Activated CD4-positive, alpha-beta T cell treated with anti-CD3 and anti-CD28 coated beads for 36 hours (primary cell): ENCODE data around the gene SLC29A4. TPM values are rescaled to one million over a fixed set of nuclear protein-coding genes. Genes with fewer than 3 reads are reported as not detected.

Experiments
- ATAC-seq: fragments of 200-7000 bp; cut with Tn5 transposase; one replicate; pipeline ENCODE4 v1.10.0; 2021; ENCODE audit warnings: mild to moderate bottlenecking, moderate library complexity
- CTCF ChIA-PET: fragments of 350-600 bp; sonication (Branson Sonifier 250); formaldehyde crosslinking; loops from one replicate; lab custom pipeline; 2021; ENCODE audit warnings: antibody characterized with exemption; lab: Charles Lee
- POLR2A ChIA-PET: fragments of 350-600 bp; sonication (Branson Sonifier 250); formaldehyde crosslinking; loops from one replicate; lab custom pipeline; 2021; ENCODE audit warnings: antibody characterized with exemption, inconsistent platforms; lab: Charles Lee
- DNase-seq: peaks from one replicate; pipeline ENCODE4 v3.0.0-alpha.2; 2020
- H3K27ac Mint-ChIP-seq: one replicate; pipeline ENCODE4 v1.8.0; 2021; ENCODE audit warnings: mixed read lengths
- H3K27me3 Mint-ChIP-seq: one replicate; pipeline ENCODE4 v1.8.0; 2021; ENCODE audit warnings: mixed read lengths
- H3K36me3 Mint-ChIP-seq: one replicate; pipeline ENCODE4 v1.8.0; 2021; ENCODE audit warnings: low read depth, mixed read lengths
- H3K4me1 Mint-ChIP-seq: one replicate; pipeline ENCODE4 v1.8.0; 2021; ENCODE audit warnings: mixed read lengths
- H3K4me3 Mint-ChIP-seq: one replicate; pipeline ENCODE4 v1.8.0; 2021; ENCODE audit warnings: mild to moderate bottlenecking, moderate library complexity, mixed read lengths
- H3K9me3 Mint-ChIP-seq: one replicate; pipeline ENCODE4 v1.8.0; 2021; ENCODE audit warnings: low read depth, mixed read lengths
- intact Hi-C, 2 experiments: fragments of 100-400 bp; cut with DNase I in 1 of 2; cut with micrococcal nuclease in 1 of 2; formaldehyde crosslinking; loops; one replicate each; pipeline versions ENCODE4 v1.14.2 to v1.15.1; 2022 to 2024; cut with DNase I, micrococcal nuclease
- total RNA-seq, 2 experiments: library from RNA; stranded (reverse); gene quantifications; one replicate each; pipeline ENCODE4 v1.2.3, GENCODE V29; 2021

The SLC29A4 gene
- total RNA-seq, 2 experiments from 2014 or later: 1.0 to 1.7 TPM

DNA sequence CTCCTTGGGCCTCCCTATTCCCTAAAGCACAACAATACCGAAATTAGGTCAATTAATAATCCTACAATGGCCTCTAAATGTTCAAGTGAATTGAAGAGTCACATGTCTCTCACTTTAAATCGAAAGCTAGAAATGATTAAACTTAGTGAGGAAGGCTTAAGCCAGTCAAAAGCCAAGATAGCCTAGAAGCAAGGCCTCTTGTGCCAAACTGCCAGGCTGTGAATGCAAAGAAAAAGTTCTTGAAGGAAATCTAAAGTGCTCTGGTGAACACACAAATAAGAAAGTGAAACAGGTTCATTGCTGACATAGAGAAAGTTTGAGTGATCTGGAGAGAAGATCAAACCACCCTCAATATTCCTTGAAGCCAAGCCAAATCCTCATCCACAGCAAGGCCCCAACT is 57.2 kb downstream of the SLC29A4 start:
- no peak for DNase-seq
- H3K27me3 Mint-ChIP-seq: no peaks in the 10 kb centered on the region
- ChIA-PET CTCF (no interaction called here), POLR2A (no interaction called here)
- H3K4me3 Mint-ChIP-seq: no peak overlapping the region
- peak; percentile 19 for ATAC-seq
- no peak overlapping the region for H3K27ac Mint-ChIP-seq
- H3K9me3 Mint-ChIP-seq: peaks cover 20% of the 10 kb centered on the region
- H3K4me1 Mint-ChIP-seq: peaks cover 6% of the 10 kb centered on the region
- intact Hi-C loops: no loop called here
- peaks cover 80% of the 10 kb centered on the region for H3K36me3 Mint-ChIP-seq

DNA sequence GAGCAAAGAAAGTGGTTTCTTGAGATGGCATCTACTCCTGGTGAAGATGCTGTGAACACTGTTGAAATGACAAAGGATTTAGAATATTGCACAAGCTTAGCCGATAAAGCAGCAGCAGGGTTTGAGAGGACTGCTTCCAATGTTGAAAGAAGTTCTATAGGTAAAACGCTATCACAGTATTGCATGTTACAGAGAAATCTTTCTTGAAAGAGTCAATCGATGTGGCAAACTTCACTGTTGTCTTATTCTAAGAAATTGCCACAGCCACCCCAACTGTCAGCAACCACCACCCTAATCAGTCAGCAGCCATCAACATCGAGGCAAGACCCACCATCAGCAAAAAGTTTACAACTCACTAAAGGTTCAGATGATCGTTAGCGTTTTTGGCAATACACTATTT is 59.9 kb downstream of the SLC29A4 start:
- no peak for ATAC-seq
- POLR2A ChIA-PET: no interaction called here
- Mint-ChIP-seq H3K4me1 (peaks cover 6% of the 10 kb centered on the region), H3K9me3 (peaks cover 13% of the 10 kb centered on the region), H3K4me3 (no peak overlapping the region), H3K27me3 (no peaks in the 10 kb centered on the region), H3K27ac (no peak overlapping the region), H3K36me3 (peaks cover 69% of the 10 kb centered on the region)
- intact Hi-C loops: no loop called here
- CTCF ChIA-PET: no interaction called here
- DNase-seq: no peak

DNA sequence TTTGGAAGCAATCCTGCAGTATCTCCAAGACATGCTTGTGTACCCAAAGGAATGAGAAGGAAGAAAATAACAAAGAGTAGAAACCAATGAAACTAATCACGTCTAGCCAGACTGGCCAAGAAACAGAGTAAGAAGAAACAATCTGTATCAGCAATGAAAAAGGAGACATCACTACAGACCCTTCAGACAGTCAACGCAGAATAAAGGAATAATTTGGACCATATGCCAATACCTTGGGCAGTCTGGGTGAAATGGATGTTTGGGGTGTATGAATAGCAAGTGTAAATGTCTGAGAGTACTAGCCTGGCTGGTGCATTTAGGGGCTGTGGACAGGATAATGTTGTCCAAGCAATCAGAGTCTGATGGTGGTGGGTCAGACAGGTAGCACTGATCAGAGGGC is 61.1 kb downstream of the SLC29A4 start:
- H3K4me3 Mint-ChIP-seq: no peak overlapping the region
- H3K27ac Mint-ChIP-seq: no peak overlapping the region
- POLR2A ChIA-PET: no interaction called here
- intact Hi-C loops: no loop called here
- no peak for ATAC-seq
- CTCF ChIA-PET: no interaction called here
- peaks cover 60% of the 10 kb centered on the region for H3K36me3 Mint-ChIP-seq
- no peak for DNase-seq
- H3K27me3 Mint-ChIP-seq: no peaks in the 10 kb centered on the region
- peaks cover 13% of the 10 kb centered on the region for H3K9me3 Mint-ChIP-seq
- peaks cover 6% of the 10 kb centered on the region for H3K4me1 Mint-ChIP-seq

DNA sequence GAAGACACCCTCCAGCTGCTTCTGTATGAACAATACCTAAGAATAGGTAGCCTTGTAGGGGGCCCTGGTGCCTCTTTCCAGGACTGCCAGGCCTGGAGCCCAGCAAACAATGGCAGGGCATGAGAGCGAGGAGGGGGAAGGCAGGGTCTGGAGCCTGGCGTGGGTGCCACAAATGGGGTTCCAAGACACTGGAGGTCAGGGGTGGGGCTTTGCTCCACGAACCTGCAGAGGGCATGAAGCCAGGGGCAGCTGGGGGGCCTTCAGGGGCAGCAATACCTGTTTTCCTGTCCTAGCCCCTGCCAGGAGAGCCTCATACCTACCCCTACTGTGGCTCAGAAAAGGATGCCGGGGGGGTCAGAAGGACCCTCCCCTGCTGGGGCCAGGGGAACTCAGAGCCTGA is 61.6 kb downstream of the SLC29A4 start:
- CTCF ChIA-PET: no interaction called here
- peaks cover 57% of the 10 kb centered on the region for H3K36me3 Mint-ChIP-seq

DNA sequence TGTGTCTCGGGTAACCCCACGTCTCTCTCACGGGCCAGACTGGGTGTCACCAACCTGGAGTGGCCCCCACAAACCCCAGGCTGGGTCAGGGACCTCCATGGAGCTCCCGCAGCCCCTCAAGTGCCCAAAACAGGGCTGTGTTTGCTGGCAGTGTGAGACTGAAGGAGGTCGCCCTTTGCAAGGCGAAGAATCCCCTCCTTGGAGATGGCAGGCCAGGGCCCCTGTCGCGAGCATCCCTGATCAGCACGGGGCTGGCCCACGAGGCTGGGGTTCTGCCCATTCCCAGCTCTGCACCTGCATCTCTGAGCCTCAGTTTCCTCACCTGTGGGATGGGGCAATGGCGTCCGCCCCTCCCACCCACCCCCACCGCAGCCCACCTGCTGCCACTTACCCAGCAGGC is 62.4 kb downstream of the SLC29A4 start:
- DNase-seq (no peak), ATAC-seq (no peak)
- ChIA-PET CTCF (no interaction called here), POLR2A (no interaction called here)
- H3K27me3 Mint-ChIP-seq: no peaks in the 10 kb centered on the region
- H3K36me3 Mint-ChIP-seq: peaks cover 52% of the 10 kb centered on the region
- H3K4me1 Mint-ChIP-seq: peaks cover 2% of the 10 kb centered on the region
- intact Hi-C loops: no loop called here
- no peak overlapping the region for H3K27ac Mint-ChIP-seq
- H3K9me3 Mint-ChIP-seq: peaks cover 13% of the 10 kb centered on the region
- H3K4me3 Mint-ChIP-seq: no peak overlapping the region

More for the DNA sequence above, 61.6 kb downstream of the SLC29A4 start:
- Mint-ChIP-seq H3K4me3 (no peak overlapping the region), H3K27me3 (no peaks in the 10 kb centered on the region), H3K4me1 (peaks cover 6% of the 10 kb centered on the region), H3K9me3 (peaks cover 13% of the 10 kb centered on the region), H3K27ac (no peak overlapping the region)
- no peak for ATAC-seq
- intact Hi-C loops: no loop called here
- DNase-seq: no peak
- POLR2A ChIA-PET: no interaction called here

DNA sequence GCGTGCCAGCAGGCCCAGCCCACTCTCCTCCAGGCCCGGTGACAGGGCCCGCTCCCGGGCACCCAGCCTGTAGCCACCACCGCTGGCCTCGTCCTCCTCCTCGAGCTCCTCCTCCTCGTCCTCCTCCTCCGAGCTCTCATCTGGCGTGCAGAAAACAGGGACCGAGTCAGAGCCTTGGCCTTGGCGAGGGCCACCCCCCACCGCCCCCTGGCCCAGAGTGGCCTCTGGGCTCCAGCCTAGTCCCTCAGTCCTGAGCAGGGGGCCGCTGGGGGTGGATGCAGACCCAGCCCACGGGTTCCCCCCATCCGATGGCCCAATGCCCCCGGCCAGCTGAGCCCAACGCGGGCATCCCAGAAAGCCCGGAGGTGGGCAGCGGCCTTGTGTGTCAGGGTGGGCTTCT is 62.9 kb downstream of the SLC29A4 start:
- Mint-ChIP-seq H3K27ac (no peak overlapping the region), H3K36me3 (peaks cover 47% of the 10 kb centered on the region), H3K27me3 (no peaks in the 10 kb centered on the region), H3K4me1 (no peaks in the 10 kb centered on the region), H3K4me3 (no peak overlapping the region), H3K9me3 (peaks cover 13% of the 10 kb centered on the region)
- CTCF ChIA-PET: no interaction called here
- no peak for ATAC-seq
- intact Hi-C loops: no loop called here
- POLR2A ChIA-PET: no interaction called here
- DNase-seq: no peak

DNA sequence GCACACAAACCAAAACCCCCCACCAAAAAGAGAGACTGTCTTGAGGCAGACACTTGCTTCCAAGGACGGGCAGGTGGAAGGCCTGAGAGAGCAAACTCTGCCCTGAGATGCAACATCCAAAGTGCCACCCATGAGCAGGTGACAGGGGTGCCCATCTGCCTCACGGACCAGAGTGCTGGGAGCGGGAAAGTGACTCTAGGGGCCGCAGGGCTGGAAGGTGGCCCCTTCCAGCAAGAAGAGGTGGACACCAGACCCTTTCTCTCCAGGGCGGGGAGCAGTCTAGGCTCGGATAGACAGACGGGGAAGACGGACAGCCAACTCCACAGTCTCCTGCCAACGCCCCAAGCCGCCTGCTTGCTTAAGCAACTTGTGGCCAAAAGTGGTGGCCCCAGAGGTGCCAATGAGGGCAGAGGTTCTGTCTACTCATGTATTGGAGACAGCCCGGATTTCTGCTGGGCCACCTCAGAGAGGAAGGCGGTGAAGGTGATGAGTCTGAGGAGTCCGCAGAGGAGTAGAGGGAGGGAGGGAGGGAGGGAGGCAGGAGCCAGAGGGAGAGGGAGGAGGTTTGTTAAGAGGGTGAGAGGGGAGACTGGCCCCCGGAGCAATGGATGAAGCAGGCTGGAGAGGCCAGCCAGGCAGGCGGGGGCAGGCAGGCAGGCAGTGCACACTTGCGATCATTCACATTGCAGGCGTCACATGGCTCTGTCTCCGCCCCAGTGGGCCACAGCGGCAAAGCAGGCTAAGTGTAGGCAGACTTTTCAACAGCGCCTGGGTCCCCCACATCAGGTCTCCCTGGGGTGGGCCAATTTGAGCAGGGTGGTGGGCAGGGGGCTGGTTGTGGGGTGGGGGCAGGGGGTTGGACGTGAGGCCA is 65.6 kb downstream of the SLC29A4 start:
- ATAC-seq (no peak), DNase-seq (no peak)
- no peaks in the 10 kb centered on the region for H3K4me1 Mint-ChIP-seq
- no peaks in the 10 kb centered on the region for H3K27me3 Mint-ChIP-seq
- H3K9me3 Mint-ChIP-seq: peaks cover 8% of the 10 kb centered on the region
- H3K4me3 Mint-ChIP-seq: no peak overlapping the region
- no peak overlapping the region for H3K27ac Mint-ChIP-seq
- POLR2A ChIA-PET: no interaction called here
- H3K36me3 Mint-ChIP-seq: peaks cover 42% of the 10 kb centered on the region
- intact Hi-C loops: no loop called here
- CTCF ChIA-PET: no interaction called here

DNA sequence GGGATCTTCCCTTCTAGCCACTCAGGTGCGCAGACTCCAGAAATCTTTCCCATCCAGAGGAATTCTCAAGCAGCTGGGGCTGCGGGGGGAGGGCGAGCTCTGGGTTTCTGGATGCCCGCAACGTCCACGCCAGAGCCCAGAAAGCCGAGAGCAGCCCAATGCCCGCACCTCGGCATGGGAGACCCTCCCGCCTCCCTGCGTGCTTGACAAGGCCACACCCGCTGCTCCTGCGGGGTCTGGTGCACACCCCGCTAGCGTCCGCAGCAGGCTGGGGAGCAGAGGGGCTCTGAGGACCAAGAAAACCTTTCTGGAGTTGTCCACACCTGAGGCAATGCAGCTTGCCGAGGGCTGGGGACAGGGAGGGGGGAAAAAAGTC is 66.2 kb downstream of the SLC29A4 start:
- POLR2A ChIA-PET: no interaction called here

DNA sequence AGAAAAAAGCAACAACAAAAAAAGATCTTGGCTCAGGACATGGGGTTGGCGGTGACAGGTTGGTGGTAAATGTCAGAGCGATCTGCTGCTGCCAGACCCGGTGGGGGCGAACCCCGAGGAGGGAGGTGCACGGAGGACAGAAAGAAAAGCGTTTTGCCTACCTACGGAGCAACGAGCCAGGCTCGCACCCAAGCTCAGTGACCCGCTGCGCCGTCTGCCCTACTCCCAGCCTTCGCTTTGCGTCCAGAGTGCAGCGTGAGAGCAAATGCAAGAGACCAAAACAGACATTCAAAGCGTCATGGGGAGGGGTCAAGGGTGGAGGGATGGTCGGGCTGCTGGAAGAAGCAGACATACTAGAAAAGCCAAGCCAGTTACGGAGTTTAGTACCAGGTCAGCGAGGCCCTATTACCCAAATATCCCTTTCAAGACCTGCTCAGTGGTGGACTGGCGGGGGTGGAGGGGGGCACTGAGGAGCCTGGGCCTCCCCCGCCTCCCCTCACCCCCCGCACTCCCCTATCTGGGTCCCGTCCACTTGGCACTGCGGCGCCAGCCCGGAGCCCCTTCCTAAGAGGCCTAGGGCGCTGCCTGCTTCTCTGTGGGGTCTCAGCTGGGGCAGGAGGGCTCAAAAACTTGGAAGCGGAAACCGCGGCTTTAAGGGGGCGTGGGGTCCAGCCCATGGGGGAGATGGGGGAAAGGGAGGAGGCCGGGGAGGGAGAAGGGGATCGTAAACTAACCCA is 66.9 kb downstream of the SLC29A4 start:
- POLR2A ChIA-PET: no interaction called here
- no peak for DNase-seq
- Mint-ChIP-seq H3K27ac (no peak overlapping the region), H3K4me3 (no peak overlapping the region), H3K27me3 (no peaks in the 10 kb centered on the region), H3K4me1 (peaks cover 5% of the 10 kb centered on the region), H3K9me3 (no peaks in the 10 kb centered on the region), H3K36me3 (peaks cover 39% of the 10 kb centered on the region)
- CTCF ChIA-PET: no interaction called here
- intact Hi-C loops: no loop called here
- ATAC-seq: no peak

More for the DNA sequence above, 66.2 kb downstream of the SLC29A4 start:
- CTCF ChIA-PET: no interaction called here
- Mint-ChIP-seq H3K4me3 (no peak overlapping the region), H3K27ac (no peak overlapping the region), H3K4me1 (no peaks in the 10 kb centered on the region), H3K27me3 (no peaks in the 10 kb centered on the region), H3K36me3 (peaks cover 40% of the 10 kb centered on the region), H3K9me3 (peaks cover 3% of the 10 kb centered on the region)
- no peak for DNase-seq
- intact Hi-C loops: no loop called here
- no peak for ATAC-seq

DNA sequence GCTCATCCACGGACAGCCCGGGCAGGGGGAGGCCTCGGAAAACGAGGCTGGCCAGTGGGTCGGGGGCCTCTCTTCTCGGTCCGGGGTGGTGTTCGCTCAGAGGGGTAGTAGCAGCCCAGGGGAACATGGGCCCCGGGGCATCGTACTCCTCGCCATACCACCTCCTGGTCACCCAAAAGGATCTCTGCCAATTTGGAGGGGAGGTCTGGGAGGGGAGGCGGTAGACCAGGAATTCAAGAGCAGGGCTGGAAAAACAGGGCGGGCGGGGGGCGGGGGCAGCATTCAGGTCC is 67.4 kb downstream of the SLC29A4 start:
- ChIA-PET POLR2A (no interaction called here), CTCF (no interaction called here)
- intact Hi-C loops: no loop called here
- no peaks in the 10 kb centered on the region for H3K9me3 Mint-ChIP-seq
- no peaks in the 10 kb centered on the region for H3K27me3 Mint-ChIP-seq
- H3K27ac Mint-ChIP-seq: no peak overlapping the region
- DNase-seq (no peak), ATAC-seq (no peak)
- no peak overlapping the region for H3K4me3 Mint-ChIP-seq
- H3K4me1 Mint-ChIP-seq: peaks cover 8% of the 10 kb centered on the region
- peaks cover 36% of the 10 kb centered on the region for H3K36me3 Mint-ChIP-seq

DNA sequence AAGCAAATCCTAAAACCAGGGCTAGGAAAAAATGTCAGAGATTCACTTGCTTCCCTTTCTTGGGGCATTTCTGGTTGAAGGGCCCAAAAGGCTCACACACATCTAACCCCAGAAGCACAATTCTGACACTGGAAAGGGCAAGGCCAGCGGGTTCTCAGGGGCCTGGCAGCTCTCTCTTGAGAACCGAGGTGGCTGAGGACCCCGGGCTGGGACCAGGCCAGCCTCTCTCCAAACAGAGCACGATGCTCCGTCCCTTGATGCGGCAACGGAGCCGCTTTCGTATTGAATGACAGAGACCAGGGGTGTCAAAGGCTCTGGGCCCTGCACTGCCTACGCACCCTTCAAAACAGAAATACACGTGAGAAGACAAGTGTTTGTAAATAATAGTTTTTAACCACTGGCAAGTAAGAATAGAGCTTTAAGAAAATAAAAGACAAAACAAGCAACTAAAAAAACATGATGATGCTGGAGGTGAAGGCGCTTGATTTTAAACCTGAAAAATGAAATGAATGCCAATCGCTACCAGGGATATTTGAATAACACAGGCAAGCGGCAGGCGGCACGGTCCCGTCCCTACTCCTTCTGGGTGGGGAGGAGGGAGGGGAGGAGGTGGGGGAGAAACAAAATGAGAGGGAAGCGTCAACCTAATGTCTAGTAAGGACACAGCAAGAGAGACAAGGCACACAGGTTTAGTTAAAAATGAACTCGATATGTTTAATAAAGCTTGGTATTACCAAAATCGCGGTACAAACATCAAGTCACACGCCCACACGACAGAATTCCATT is 68.0 kb downstream of the SLC29A4 start:
- Mint-ChIP-seq H3K4me1 (peaks cover 8% of the 10 kb centered on the region), H3K9me3 (no peaks in the 10 kb centered on the region), H3K27me3 (no peaks in the 10 kb centered on the region), H3K27ac (no peak overlapping the region), H3K36me3 (peaks cover 32% of the 10 kb centered on the region), H3K4me3 (no peak overlapping the region)
- intact Hi-C loops: no loop called here
- ChIA-PET POLR2A (no interaction called here), CTCF (interaction anchor here (0.6 kb wide), 1 partner anchor 358 kb away, joined by 3 read pairs; no protein-coding TSS in a partner anchor)
- DNase-seq (no peak), ATAC-seq (no peak)
